ENCODE data around the gene A4GNT. TPM values are rescaled to one million over a fixed set of nuclear protein-coding genes. Genes with fewer than 3 reads are reported as not detected.

Gene A4GNT
- total and polyA plus RNA-seq, 2 donors (not counting 1 experiment from before 2014, with no cell fraction given), result not detected

- Histone ChIP-seq H3K27ac (ENCODE audit: low read length in 2 of 2) (no peak overlapping the region), H3K36me3 (replicated peaks in 1 of 2; ENCODE audit: control extremely low read depth in 1 of 2, control insufficient read depth in 1 of 2, extremely low read depth in 1 of 2, insufficient read depth in 2 of 2, low read length in 1 of 2) (no peaks in the 10 kb centered on the region), H2AFZ (ENCODE audit: insufficient read depth, low read depth, low read length, poor library complexity, severe bottlenecking) (no peak overlapping the region), H3K9ac (ENCODE audit: low read length) (no peak overlapping the region), H4K20me1 (ENCODE audit: control insufficient read depth, insufficient read depth, low read length, poor library complexity, severe bottlenecking) (no peaks in the 10 kb centered on the region), H3K9me3 (ENCODE audit: control extremely low read depth in 1 of 3, control insufficient read depth in 2 of 3, insufficient read depth in 1 of 3, low read length in 2 of 3) (no peaks in the 10 kb centered on the region), H3K79me2 (ENCODE audit: control insufficient read depth, insufficient read depth, low read length) (no peaks in the 10 kb centered on the region), H3K4me1 (ENCODE audit: control insufficient read depth in 2 of 2, insufficient read depth in 2 of 2, low read length in 2 of 2) (no peaks in the 10 kb centered on the region), H3K27me3 (replicated peaks in 1 of 4; ENCODE audit: control extremely low read depth in 1 of 4, control insufficient read depth in 3 of 4, insufficient read depth in 4 of 4, low read length in 3 of 4) (peaks cover 0 to 8% (median 0%) of the 10 kb centered on the region in 4 experiments), H3K4me3 (ENCODE audit: control extremely low read depth in 1 of 5, extremely low read depth in 1 of 5, insufficient read depth in 1 of 5, low read depth in 2 of 5, low read length in 4 of 5) (no peak overlapping the region), H3K4me2 (replicated peaks; ENCODE audit: low read depth, low read length, poor library complexity, severe bottlenecking) (no peak overlapping the region)
- DNase-seq (no peak), ATAC-seq (ENCODE audit: low read depth) (no peak)
- peaks cover 9% of the 10 kb centered on the region for H3K27me3 Mint-ChIP-seq
- H3K4me1 Mint-ChIP-seq, result no peaks in the 10 kb centered on the region
- TF ChIP-seq, protein P1, sequence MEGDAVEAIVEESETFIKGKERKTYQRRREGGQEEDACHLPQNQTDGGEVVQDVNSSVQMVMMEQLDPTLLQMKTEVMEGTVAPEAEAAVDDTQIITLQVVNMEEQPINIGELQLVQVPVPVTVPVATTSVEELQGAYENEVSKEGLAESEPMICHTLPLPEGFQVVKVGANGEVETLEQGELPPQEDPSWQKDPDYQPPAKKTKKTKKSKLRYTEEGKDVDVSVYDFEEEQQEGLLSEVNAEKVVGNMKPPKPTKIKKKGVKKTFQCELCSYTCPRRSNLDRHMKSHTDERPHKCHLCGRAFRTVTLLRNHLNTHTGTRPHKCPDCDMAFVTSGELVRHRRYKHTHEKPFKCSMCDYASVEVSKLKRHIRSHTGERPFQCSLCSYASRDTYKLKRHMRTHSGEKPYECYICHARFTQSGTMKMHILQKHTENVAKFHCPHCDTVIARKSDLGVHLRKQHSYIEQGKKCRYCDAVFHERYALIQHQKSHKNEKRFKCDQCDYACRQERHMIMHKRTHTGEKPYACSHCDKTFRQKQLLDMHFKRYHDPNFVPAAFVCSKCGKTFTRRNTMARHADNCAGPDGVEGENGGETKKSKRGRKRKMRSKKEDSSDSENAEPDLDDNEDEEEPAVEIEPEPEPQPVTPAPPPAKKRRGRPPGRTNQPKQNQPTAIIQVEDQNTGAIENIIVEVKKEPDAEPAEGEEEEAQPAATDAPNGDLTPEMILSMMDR (IDR thresholded peaks at IDR 0.05), result no peak
- TF ChIP-seq EZH2 (IDR thresholded peaks at IDR 0.05; ENCODE audit: borderline replicate concordance, insufficient read depth, low read depth, low read length, poor library complexity, severe bottlenecking), result no peak
- no peak overlapping the region for H3K27ac Mint-ChIP-seq
- POLR2A ChIA-PET, result no interaction called here
- WGBS (ENCODE audit: insufficient coverage), result 100% methylated on average over 5 of the region's 10 CpGs
- intact Hi-C loops (cut with micrococcal nuclease), result no loop called here
- CTCF ChIA-PET, result no interaction called here
- no peaks in the 10 kb centered on the region for H3K9me3 Mint-ChIP-seq (ENCODE audit: insufficient read depth)
- no peak overlapping the region for H3K4me3 Mint-ChIP-seq
These were observed 7.4 kb downstream of the A4GNT start for GRCh38 chr3:138124706-138125355.

GRCh38 chr3:138124188-138124587 lies 8.0 kb downstream of the A4GNT start:
- H4K20me1 ChIP-seq (ENCODE audit: control insufficient read depth, insufficient read depth, low read length, poor library complexity, severe bottlenecking), result no peaks in the 10 kb centered on the region
- ChIA-PET POLR2A (no interaction called here), CTCF (no interaction called here)
- DNase-seq, result no peak
- H3K9ac ChIP-seq (ENCODE audit: low read length), result no peak overlapping the region
- no peak overlapping the region for H2AFZ ChIP-seq (ENCODE audit: insufficient read depth, low read depth, low read length, poor library complexity, severe bottlenecking)
- 97% methylated on average over 3 of the region's 6 CpGs for WGBS (ENCODE audit: insufficient coverage)
- no peak for TF ChIP-seq EZH2 (IDR thresholded peaks at IDR 0.05; ENCODE audit: borderline replicate concordance, insufficient read depth, low read depth, low read length, poor library complexity, severe bottlenecking)
- H3K4me3 ChIP-seq (ENCODE audit: control extremely low read depth in 1 of 5, extremely low read depth in 1 of 5, insufficient read depth in 1 of 5, low read depth in 2 of 5, low read length in 4 of 5), result no peak overlapping the region
- no peaks in the 10 kb centered on the region for H3K79me2 ChIP-seq (ENCODE audit: control insufficient read depth, insufficient read depth, low read length)
- H3K36me3 ChIP-seq (replicated peaks in 1 of 2; ENCODE audit: control extremely low read depth in 1 of 2, control insufficient read depth in 1 of 2, extremely low read depth in 1 of 2, insufficient read depth in 2 of 2, low read length in 1 of 2), result no peaks in the 10 kb centered on the region
- H3K27me3 ChIP-seq (replicated peaks in 1 of 4; ENCODE audit: control extremely low read depth in 1 of 4, control insufficient read depth in 3 of 4, insufficient read depth in 4 of 4, low read length in 3 of 4), result peaks cover 0 to 10% (median 0%) of the 10 kb centered on the region in 4 experiments
- no peak overlapping the region for H3K4me2 ChIP-seq (replicated peaks; ENCODE audit: low read depth, low read length, poor library complexity, severe bottlenecking)
- H3K9me3 ChIP-seq (ENCODE audit: control extremely low read depth in 1 of 3, control insufficient read depth in 2 of 3, insufficient read depth in 1 of 3, low read length in 2 of 3), result no peaks in the 10 kb centered on the region
- H3K27ac Mint-ChIP-seq, result no peak overlapping the region
- peaks cover 8% of the 10 kb centered on the region for H3K27me3 Mint-ChIP-seq
- no peak for ATAC-seq (ENCODE audit: low read depth)
- no peaks in the 10 kb centered on the region for H3K4me1 Mint-ChIP-seq
- H3K9me3 Mint-ChIP-seq (ENCODE audit: insufficient read depth), result no peaks in the 10 kb centered on the region
- intact Hi-C loops (cut with micrococcal nuclease), result no loop called here
- H3K27ac ChIP-seq (ENCODE audit: low read length in 2 of 2), result no peak overlapping the region
- no peaks in the 10 kb centered on the region for H3K4me1 ChIP-seq (ENCODE audit: control insufficient read depth in 2 of 2, insufficient read depth in 2 of 2, low read length in 2 of 2)
- H3K4me3 Mint-ChIP-seq, result no peak overlapping the region
